ENCODE measurements around the gene RPRD1B.

GRCh38 chr20:38132910-38133501, 99.5 kb downstream of the RPRD1B start:
- TF ChIP-seq CTCF (IDR thresholded peaks at IDR 0.05) (no peak), ZFX (IDR thresholded peaks at IDR 0.05; ENCODE audit: borderline replicate concordance) (no peak)
